ENCODE measurements around the gene GPR31.
A peak's percentile ranks its signal among the peaks of the same experiment; 100 is the strongest.

Gene GPR31

DNA sequence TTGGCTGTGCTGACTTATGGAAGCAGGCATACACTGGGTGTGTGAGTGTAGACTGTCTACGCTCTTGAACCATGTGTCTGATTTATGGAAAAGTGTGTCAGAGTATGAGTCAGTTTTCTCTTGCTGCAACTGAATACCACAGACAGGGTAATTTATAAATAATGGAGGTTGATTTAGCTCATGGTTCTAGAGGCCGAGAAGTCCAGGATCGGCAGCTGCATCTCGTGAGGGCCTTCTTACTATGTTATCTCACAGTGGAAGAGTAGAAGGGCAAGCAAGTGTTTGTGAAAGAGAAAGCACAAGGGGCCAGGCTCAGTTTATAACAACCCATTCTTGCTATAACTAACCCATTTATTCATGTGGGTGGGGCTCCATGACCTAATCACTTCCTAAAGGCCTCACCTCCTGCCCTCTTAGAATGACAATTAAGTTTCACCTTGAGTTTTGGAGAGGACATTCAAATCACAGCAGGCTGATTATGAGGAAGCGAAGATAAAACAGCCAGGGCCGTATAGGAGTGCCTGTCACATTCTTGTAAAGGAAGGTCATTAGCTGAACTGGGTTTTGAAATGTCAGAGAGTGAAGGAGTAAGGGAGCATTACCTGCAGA is 6.7 kb downstream of the GPR31 start:
- Histone ChIP-seq H3K79me2 (ENCODE audit: control insufficient read depth, low read length) (no peaks in the 10 kb centered on the region), H3K9me3 (ENCODE audit: control insufficient read depth, insufficient read depth, low read length) (no peaks in the 10 kb centered on the region), H3K4me1 (ENCODE audit: control insufficient read depth, low read length) (peaks cover 43% of the 10 kb centered on the region), H4K20me1 (ENCODE audit: control insufficient read depth, insufficient read depth, low read depth, low read length) (no peaks in the 10 kb centered on the region), H3K4me3 (ENCODE audit: low read length) (0 out of 2 replicates have a peak overlapping the region, but pooled peaks have one; percentile 9), H3F3A (ENCODE audit: control insufficient read depth, insufficient read depth) (no peaks in the 10 kb centered on the region), H3K36me3 (ENCODE audit: control insufficient read depth, low read length) (no peaks in the 10 kb centered on the region), H3K27me3 (ENCODE audit: control insufficient read depth, low read length) (peaks cover 26% of the 10 kb centered on the region), H3K4me2 (ENCODE audit: low read length) (peak overlapping the region; percentile 38), H3K27ac (ENCODE audit: low read depth, low read length) (no peak overlapping the region), H3K9me2 (replicated peaks; ENCODE audit: control insufficient read depth, low read length) (no peaks in the 10 kb centered on the region)
- no peak for TF ChIP-seq EZH2phosphoT487 (IDR thresholded peaks at IDR 0.05; ENCODE audit: borderline replicate concordance, low read length)
- TF ChIP-seq, protein P1, sequence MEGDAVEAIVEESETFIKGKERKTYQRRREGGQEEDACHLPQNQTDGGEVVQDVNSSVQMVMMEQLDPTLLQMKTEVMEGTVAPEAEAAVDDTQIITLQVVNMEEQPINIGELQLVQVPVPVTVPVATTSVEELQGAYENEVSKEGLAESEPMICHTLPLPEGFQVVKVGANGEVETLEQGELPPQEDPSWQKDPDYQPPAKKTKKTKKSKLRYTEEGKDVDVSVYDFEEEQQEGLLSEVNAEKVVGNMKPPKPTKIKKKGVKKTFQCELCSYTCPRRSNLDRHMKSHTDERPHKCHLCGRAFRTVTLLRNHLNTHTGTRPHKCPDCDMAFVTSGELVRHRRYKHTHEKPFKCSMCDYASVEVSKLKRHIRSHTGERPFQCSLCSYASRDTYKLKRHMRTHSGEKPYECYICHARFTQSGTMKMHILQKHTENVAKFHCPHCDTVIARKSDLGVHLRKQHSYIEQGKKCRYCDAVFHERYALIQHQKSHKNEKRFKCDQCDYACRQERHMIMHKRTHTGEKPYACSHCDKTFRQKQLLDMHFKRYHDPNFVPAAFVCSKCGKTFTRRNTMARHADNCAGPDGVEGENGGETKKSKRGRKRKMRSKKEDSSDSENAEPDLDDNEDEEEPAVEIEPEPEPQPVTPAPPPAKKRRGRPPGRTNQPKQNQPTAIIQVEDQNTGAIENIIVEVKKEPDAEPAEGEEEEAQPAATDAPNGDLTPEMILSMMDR (IDR thresholded peaks at IDR 0.05; ENCODE audit: low read depth, low read length, poor library complexity, severe bottlenecking): no peak

DNA sequence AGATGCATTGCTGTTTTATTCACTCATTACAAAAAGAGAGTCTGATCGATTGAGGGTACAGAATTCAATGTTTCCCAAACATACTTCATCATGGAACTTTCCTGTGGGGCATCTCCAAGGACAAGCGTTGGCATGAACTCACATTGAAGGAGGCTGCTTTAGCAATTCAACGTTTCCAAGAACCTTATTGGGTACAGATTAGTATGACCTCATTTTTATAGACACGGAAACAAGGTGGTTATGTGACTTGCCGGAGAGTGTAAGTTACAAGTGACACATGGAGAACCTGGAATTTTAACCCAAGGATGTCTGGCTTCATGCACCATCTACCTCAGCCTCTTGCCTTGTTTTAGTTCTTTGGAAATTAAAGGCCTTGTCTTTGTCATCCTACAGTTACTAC is 8.8 kb downstream of the GPR31 start:
- Histone ChIP-seq H3K36me3 (ENCODE audit: control insufficient read depth, low read length) (no peaks in the 10 kb centered on the region), H3K4me3 (ENCODE audit: low read length) (no peak overlapping the region), H3K27me3 (ENCODE audit: control insufficient read depth, low read length) (peaks cover 11% of the 10 kb centered on the region), H3K4me2 (ENCODE audit: low read length) (no peak overlapping the region), H3K4me1 (ENCODE audit: control insufficient read depth, low read length) (peaks cover 47% of the 10 kb centered on the region), H4K20me1 (ENCODE audit: control insufficient read depth, insufficient read depth, low read depth, low read length) (no peaks in the 10 kb centered on the region), H3F3A (ENCODE audit: control insufficient read depth, insufficient read depth) (no peaks in the 10 kb centered on the region), H3K79me2 (ENCODE audit: control insufficient read depth, low read length) (no peaks in the 10 kb centered on the region), H3K9me2 (replicated peaks; ENCODE audit: control insufficient read depth, low read length) (no peaks in the 10 kb centered on the region), H3K27ac (ENCODE audit: low read depth, low read length) (no peak overlapping the region), H3K9me3 (ENCODE audit: control insufficient read depth, insufficient read depth, low read length) (no peaks in the 10 kb centered on the region)
- TF ChIP-seq, protein P1 (IDR thresholded peaks at IDR 0.05; ENCODE audit: low read depth, low read length, poor library complexity, severe bottlenecking): no peak
- TF ChIP-seq EZH2phosphoT487 (IDR thresholded peaks at IDR 0.05; ENCODE audit: borderline replicate concordance, low read length): no peak

DNA sequence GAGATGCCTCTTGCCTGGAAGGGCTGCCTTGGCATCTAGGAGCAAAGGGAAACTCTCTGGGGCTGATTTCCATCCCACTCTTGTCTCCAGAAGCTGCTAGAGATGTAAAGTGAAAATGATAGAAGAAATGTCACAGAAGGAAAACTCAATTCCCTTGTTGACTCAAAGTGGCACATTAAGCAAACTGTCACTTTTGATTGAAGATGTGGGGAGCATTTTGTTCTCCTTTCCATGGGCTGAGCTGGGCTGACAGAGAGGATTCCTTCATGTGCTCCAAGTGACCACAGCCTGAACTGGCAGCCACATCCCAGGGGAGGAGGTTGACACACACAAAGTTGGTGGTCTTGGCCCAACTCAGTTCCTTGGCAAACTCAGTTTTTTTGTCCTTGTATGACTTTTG is 9.8 kb downstream of the GPR31 start:
- peaks cover 4% of the 10 kb centered on the region for H3K27me3 ChIP-seq (ENCODE audit: control insufficient read depth, low read length)
- no peaks in the 10 kb centered on the region for H3K79me2 ChIP-seq (ENCODE audit: control insufficient read depth, low read length)
- no peaks in the 10 kb centered on the region for H3F3A ChIP-seq (ENCODE audit: control insufficient read depth, insufficient read depth)
- no peaks in the 10 kb centered on the region for H4K20me1 ChIP-seq (ENCODE audit: control insufficient read depth, insufficient read depth, low read depth, low read length)
- H3K9me2 ChIP-seq (replicated peaks; ENCODE audit: control insufficient read depth, low read length): no peaks in the 10 kb centered on the region
- H3K4me3 ChIP-seq (ENCODE audit: low read length): no peak overlapping the region
- peaks cover 37% of the 10 kb centered on the region for H3K4me1 ChIP-seq (ENCODE audit: control insufficient read depth, low read length)
- H3K4me2 ChIP-seq (ENCODE audit: low read length): no peak overlapping the region
- H3K36me3 ChIP-seq (ENCODE audit: control insufficient read depth, low read length): no peaks in the 10 kb centered on the region
- TF ChIP-seq, protein P1 (IDR thresholded peaks at IDR 0.05; ENCODE audit: low read depth, low read length, poor library complexity, severe bottlenecking): no peak
- no peak for TF ChIP-seq EZH2phosphoT487 (IDR thresholded peaks at IDR 0.05; ENCODE audit: borderline replicate concordance, low read length)
- H3K27ac ChIP-seq (ENCODE audit: low read depth, low read length): no peak overlapping the region
- no peaks in the 10 kb centered on the region for H3K9me3 ChIP-seq (ENCODE audit: control insufficient read depth, insufficient read depth, low read length)

Measured in DOHH2 (cell line).